HCEC 1CT (cell line): Measurements from ENCODE around the gene RGS3.
"Not testable (repeated sequence)": the region's sequence is repeated elsewhere in the genome, so short reads cannot be mapped to it uniquely, and the experiment has no call there.

Experiments used
- DNase-seq: peaks from one replicate; pipeline ENCODE4 v3.0.0-alpha.2; 2017

The RGS3 gene

DNA sequence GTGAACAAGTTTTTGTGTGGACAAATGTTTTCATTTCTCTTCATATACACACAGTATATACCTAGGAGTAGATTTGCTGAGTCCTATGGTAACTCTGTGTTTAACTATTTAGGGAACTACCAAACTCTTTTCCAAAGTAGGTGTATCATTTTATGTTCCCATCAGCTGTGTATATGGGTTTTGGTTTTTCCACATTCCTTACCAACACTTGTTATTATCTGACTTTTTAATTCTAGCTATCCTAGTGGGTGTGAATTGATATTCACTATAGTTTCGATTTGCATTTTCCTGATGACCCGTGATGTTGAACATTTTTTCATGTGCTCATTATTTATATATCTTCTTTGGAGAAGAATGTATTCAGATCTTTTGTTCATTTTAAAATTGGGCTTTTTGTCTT, 3.7 kb downstream of the RGS3 start:
- DNase-seq = no peak

DNA sequence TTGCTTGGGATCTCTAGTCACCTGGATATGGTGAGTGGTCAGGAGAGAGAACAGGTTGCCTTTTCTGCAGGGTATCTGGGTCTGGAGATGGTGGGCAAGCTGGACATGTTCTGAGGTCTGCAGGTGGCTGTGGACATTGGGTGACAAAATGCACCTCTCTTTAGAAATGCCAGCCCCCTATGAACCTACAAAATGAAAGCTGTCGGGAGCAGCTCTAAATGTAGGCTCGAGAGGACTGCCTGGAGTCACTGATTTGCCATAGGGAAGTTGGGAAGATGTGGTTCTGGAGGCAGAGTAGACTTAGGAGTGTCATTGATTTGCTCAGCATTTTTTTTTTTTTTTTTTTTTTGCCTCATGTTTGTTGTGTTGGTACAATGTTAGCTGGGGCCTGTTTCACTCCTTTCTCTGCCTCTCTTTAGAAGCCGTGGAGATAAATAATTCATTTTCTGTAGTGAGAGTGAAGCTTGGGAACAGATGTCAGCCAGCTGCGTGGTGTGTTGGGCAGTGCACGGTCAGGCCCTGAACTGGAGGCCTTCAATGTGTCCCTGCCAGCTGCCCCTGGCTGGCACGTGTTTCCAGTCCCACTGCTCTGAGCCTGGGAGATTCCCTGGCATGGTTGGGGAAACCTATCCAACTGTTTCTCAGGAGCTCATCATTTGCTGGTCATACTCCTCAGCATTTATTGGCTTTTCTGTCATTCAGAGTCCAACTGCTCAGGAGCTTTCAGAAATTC, 5.4 kb downstream of the RGS3 start:
- DNase-seq = no peak

DNA sequence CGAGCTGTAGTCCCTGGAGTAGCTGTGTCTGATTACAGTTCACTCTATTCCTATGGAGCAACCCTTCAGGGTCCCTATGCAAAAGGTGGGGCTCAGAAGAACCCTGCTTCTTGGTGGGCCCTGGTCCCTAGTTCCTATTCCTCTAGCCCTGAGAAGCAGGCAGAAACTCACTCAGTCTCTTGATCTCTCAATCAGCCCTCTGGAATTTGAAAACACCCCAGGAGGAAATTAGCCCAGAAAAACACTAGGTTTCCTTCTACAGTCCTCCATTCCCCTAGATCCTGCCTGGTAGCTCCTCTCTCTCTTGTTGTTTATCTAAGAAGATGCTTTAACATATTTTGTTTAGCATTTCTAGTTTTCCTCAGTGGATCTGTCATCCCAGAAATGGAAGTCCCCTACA, 7.6 kb downstream of the RGS3 start:
- no peak for DNase-seq

DNA sequence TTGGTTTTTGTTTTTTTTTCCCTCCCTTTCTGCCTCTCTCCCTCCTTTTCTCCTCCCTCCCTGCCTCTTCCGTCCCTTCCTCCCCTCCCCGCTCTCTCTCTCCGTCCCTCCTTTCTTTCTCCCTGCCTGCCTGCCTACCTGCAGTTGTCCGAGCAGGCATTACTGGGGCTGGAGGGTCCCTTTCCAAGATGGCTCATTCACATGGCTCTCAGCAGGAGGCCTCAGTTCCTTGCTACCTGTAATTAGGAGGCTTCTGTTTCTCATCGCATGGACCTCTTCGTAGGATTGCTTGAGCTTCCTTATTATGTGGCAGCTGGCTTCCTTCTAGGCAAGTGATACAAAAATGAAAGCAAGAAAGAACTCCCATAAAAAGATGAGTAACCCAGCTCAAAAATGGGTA, 8.0 kb downstream of the RGS3 start:
- DNase-seq = no peak

DNA sequence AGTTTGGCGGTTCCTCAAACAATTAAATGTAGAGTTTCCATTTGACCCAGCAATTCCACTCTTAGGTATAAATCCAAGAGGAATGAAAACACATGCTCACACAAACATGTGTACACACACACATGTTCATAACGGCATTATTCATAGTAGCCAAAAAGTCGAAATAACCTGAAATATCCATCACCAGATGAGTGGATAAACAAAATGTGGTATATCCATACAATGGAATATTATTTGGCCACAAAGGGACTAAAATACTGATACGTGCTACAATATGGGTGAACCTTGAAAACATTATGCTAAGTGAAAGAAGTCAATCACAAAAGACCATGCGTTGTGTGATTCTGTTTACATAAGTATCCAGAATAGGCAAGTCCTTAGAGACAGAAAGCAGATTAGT, 8.7 kb downstream of the RGS3 start:
- no peak for DNase-seq

DNA sequence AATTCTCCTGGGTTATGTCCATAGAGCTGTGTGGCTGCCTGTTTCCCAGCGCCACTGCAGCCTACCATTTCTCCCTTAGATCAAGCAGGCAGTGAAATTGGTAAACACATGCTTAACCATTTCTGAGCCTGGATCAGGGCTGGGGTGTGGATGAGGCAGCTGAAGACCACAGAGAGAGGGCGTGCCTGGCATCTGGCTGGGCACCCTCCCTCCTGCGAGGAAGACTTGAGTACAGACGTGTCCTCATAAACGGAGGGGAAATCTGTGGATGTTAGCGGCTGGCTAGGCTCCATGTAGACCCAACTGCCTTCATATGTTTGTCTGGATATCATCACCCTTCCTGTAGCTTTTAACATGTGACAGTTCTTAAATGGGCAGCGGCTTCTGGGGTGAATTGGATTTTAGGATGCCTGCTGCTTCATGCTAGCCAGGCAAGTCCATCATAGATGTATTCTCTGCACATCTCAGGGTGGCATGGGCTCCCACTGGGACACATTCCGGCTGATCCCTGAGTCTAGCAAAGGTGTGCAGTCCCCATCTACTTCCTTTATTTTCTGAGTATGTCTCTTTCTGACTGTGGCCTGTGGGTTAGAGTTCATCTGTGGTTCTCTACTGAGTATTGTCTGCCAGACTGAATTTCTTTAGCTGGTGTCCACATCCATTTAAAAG, 11.0 kb downstream of the RGS3 start:
- DNase-seq = no peak

DNA sequence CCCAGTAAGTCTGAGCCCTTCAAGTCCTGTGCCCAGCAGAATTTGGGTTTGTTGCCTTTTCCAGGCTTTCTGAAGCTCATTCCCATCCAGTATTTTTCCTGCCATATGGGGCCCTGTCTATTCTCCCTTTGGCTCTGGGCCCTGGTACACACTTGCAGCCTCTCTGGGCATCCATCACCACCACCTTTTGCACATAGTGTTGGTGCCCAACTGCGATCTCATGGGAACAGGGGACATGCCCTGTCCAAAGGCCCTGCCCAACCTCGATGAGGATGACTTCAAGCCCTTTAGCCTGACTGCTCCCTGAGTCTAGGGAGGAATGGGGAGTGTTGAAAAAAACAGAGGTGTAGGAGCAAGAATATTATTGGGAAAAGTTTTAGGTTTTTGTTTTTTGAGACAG, 11.5 kb downstream of the RGS3 start:
- no peak for DNase-seq

DNA sequence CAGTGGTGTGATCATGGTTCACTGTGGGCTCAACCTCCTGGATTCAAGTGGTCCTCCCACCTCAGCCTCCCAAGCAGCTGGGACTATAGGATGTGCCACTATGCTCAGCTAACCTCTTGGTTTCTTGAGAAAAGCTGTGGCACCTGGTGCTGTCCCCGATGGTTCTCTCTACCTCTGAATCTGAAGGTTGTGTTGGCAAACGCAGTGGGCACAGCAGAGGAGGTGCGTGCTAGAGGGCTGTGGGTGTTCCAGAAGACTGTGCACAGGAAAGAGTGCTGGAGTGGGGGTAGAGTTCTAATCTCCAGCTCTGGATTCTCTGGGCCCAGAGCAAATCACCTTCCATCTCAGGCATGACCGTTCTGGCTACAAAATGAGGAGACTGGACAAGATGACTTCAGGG, 12.5 kb downstream of the RGS3 start:
- no peak for DNase-seq

DNA sequence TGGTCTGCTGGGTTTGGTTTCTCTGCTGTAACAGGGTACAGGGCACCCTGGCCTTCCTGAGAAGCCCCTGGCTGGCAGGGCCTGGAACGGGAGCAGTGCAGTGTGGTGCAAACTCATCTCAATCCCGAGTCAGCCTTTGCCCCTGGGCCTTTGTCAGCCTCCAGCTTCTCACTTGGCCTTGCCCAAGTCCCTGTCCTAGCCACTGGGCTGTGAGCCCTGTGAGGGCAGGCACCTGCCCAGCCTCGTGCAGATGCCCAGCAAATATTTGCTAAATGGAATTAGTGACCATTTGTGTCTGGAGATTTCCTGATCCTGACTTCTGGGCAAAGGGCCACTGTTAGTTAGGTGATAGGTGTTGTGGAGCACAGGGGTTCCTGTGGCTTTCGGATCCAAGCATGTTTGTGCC, 13.0 kb downstream of the RGS3 start:
- no peak for DNase-seq

DNA sequence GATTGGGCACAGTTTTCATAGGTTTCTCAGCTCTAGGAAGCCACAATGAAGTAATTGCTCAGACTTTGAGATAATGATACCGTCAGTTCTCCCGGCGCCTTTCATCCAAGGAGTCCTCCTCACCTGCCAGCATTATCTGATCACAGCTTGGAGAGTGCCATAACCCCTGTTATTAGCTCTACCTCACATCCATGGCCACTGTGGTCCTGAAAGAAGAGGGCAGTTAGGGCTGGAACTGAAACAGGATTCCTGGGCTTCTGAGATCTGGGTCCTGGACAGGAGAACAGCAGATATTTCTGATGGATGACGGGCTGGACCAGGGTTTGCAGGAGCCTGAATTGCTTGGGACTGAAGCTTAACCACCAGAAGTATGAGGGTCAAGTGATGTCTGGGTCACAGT, 13.5 kb downstream of the RGS3 start:
- no peak for DNase-seq

DNA sequence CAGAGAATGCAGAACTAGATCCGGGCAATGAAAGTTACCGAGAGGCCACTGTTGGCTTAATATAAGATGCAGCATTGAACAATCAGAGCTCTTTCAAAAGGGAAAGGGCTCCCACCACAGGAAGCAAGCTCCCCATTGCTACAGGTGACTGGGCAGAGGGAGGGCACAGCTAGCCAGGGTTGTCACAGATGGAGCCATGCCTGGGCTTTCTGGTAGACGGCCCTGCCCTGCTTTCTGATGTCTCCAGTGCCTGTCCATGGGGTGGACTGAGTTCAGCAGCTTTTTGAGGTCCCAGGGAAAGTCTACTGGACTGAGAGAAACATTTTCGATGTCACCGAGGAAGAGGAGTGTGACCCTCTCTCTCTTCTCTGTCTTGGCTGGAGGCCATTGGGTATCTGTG, 14.1 kb downstream of the RGS3 start:
- no peak for DNase-seq

DNA sequence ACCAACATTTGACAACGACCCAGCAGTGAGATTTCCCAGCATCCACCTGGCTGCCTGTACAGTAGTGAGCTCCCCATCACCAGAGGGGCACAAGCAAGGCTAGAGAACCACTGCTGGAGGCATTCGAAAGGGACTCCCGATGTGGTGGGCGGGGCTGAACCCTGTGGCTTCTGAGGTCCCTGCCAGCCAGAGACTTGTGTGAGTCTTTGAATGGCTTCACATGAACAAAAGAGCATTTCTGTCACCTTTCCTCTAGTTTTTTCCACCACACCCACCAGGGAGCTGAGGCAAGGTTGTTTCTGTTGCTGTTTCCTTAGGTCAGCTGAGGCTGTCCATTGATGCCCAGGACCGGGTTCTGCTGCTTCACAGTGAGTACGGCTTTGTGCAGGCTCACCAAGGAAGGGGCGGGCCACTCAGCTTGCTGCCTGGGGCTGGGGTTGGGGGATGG, 15.7 kb downstream of the RGS3 start:
- no peak for DNase-seq

DNA sequence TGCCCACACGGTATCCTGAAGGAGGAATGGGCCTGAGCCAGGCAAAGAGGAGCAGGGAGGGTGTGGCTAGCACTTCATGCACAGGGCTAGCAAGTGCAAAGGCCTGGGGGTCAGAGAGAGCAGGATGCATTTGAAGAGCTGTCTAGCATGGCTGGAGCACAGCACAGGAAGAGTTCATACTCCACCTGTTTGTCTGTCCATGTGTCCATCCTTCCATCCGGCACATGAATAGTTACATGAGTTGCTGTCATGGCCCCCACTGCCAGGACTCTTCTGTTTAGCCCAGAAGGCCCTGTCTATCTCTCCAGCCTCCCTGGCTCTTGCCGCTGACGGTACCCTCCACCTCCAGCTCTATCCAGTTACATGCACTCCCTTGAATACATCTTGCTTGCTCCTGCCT, 17.1 kb downstream of the RGS3 start:
- DNase-seq = no peak

DNA sequence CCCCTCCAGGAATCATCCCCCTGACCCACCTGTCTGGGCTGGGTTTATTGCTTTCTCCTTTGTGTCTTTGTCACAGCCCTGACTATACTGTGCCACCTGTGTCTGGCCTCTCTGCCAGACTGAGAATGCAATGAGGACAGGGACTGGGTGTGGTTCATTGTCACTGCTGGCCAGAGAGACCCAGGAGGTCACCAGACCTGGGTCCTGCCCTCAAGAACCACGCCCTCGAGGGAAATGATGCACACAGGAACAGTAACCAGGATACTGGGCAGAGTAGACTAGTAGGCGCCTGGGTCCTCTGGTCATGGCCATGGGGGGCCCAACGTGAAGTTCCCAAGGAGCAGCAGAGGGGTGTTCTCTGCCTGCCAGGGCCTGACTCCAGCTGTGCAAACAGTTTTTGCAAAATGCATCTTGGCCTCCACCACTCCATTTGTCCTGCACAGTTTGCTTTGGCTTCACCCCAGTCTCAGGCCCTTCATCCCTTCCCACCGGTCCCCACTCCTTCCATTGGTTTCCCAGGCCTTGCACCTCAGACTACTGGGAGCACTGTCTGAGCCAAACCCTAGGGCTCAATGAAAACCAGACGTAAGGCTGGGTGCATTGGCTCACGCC, 17.8 kb downstream of the RGS3 start:
- no peak for DNase-seq

DNA sequence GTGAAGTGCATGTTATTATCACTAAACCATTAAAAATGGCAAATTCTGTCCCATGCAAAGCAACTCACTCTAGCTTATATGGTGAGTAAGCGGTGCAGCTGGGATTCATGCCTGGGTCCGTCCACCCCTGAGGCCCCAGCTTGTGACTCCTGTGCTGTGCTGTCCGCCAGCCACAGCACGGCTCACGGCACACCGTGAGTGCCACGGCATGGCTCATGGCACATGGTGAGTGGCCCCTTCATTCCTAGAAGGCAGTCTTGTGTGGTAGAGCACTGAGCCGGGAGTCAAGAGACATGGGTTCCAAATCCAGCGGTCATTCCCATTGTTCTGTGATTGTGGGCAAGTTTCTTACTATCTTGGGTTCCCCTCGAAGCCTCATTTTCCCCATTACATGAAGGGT, 18.8 kb downstream of the RGS3 start:
- no peak for DNase-seq

DNA sequence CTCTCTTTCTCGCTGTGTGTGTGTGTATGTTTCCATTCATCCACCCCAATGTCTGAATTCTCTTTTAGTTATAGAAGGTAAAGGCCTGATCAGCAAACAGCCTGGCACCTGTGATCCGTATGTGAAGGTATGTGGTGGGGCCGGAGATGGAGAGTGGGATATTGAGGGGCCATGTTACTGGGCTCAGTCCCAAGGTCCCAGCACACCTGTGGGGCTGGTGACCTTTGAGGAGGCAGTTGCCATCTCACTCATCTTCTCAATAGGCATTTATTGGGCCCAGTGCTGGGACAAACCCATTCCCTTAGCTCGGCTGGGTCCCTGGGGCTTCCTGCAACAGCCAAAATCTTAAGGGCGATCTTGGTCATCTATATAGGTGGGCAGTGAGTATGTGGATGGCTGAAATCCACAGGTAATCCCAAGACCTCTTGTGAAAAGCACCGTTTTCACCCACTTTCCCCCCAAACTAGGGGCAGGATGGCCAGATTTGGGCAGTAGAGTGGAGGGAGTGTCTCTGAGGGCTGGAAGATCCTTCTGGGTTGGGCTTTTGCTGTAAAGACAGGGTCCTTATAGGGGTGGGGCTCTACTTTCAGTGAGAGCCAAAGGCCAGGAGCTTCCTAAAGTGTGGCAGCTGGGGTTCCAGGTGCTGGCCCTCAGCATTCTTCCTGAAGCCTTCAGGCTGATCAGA, 19.6 kb downstream of the RGS3 start:
- DNase-seq = no peak

DNA sequence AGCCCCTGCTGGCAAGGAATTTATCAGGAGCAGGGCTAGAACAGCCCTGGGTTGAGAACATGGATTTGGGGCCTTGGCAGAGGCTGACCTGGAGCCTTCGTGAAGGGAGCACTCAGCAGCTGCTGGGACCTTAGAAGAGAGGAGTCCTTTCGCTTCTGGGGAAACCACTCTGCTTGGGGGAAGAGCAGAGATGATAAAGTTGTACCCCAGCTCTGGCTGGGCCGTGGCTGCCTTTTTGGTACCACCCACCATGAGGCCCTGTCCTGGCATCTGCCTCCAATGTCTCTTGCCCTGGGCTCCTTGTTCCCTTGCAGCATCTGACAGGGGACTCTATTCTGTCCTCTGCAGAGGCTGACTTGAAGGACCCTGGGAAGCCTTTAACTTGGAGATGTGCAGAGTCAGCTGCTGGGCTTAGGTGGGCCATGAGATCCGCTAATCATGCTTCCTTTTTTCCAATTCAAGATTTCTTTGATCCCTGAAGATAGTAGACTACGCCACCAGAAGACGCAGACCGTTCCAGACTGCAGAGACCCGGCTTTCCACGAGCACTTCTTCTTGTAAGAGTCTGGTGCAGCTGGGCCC, 20.2 kb downstream of the RGS3 start:
- DNase-seq = no peak

DNA sequence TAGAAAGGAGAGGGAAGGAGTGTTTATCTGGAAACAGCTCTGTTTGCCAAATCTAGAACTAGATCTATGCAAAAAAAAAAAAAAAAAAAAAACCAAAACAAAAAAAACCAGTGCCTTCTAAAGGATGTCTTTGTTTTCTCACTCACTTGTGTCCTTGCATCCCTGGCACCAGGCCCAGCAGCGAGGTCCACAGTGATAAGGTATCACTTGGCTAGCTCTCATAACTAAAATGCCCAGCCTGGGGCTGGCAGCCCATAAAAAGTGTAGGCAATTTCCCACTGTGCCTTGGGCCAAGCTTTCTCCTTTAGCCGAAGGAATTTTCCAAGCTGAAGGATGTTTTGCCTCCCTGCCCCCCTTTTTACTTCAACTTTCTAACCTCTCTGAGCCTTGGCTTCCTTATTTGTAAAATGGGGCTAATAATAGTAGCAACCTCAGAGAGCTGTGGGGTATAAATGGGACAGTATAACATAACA, 20.8 kb downstream of the RGS3 start:
- no peak for DNase-seq

DNA sequence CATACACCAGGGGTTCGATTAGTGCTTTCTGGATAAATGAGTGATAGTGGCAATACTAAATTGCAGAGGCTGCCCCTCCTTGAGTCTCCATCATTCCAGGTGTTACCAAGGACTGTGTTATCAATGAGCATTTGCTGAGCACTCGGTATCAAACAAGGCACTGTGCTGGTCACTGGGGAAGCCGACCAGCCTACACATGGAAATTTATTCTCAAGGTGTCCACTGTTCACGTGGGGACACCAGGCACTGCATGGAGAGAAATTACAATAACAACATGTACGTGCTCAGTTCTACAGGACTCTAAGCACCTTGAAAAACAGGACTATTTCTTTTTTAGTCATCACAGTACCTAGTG, 22.2 kb downstream of the RGS3 start:
- DNase-seq = no peak

DNA sequence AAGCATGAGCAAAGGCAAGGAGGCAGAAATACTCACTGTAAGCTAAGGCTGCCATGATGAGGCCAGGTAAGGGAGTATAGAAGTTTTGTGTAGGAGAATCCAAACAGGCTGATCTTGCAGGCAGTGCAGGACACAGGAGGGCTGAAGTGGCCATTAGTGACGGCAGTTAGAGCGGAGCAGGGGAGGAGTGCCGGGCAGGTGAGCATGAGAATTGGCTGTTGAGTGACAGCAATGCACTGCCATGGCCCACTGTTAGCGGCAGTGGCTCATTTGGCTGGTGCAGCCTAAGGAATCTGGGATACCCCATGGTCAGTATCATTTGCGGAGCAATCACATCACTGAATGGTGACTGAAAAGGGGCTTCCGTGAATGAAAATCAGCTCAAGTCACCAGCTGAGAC, 22.8 kb downstream of the RGS3 start:
- DNase-seq = no peak

DNA sequence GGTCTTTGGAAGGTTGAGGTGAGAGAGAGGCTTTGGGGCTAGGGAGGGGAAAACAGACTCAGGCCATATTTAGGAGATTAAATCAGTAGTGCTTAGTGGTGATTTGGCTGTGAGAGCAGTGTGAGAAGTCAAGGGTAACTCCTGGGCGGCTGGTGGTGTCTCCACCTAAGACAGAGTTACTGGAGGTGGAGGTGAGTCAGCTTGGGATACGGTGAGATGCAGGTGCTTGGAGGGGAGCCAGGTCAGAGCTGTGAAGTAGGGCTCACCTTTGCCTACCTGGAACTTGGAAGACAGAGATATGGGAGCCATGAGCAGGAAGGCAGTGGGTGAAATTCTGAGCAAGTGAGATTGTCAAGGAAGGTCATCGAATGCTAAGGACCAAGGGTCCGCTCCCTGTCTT, 24.5 kb downstream of the RGS3 start:
- no peak for DNase-seq

DNA sequence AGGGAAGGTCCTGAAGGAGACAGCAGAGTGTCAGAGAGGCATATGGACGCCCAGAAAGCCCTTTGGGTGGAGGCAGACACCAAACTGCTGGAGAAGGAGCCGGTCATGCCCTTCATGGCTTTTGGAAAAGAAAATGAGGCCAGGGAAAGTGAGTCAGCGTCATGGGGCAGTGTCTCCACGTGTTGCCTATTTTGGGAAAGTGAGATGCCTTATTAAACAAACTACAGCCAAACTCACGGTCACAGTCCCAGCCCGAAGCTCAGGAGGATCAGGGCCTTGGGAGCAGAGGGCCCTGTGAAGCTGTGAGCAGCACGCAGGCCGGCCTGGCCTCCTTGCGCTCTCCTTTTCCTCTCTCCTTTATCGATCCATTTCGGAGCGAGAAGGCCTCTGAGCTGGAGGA, 25.0 kb downstream of the RGS3 start:
- DNase-seq = peak; percentile 45

DNA sequence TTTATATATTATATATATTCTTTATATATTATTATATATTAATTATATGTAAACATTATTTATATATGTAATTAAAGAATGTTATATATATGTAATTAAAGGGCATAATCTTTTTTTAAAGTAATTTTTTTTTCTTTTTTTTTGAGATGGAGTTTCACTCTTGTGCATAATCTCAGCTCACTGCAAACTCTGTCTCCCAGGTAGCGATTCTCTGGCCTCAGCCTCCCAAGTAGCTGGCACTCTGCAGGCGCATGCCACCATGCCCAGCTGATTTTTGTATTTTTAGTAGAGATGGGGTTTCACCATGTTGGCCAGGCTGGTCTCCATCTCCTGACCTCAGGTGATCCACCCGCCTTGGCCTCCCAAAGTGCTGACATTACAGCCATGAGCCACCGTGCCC, 27.6 kb downstream of the RGS3 start:
- not testable (repeated sequence) for DNase-seq
